ENCODE results near the gene S1PR1.

S1PR1 gene

DNA sequence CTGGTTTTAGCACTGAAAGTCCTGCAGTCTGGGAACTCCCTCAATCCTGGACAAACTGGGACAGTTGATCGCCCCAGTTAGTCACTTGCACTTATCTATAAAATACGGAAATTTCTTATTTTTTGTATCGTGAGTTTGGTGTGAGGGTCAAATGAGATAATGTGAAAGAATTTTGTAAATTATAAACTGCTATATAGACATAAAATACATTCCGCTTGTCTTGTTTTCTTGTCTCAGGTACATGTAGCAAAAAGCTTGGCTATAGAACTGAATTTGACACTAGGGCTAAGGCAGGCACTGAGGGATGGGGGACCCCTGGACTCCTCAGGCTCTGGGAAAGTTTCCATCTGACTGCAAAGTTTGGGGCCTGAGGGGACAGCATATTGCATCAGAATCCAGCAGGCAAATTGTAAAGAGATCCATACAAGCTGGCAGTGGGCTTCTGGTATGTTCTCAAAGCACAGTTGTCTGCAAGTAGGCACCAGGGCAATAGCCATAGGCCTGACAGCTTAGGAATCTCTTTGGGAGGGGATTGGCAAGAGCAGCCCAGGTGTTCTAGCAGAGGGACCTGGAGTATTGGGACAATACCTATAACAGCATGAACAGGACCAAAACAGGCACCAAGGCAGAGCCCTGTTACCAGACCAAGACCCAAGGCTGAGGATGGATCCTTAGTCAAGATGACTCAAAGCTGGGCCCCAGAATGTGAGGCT lies 44.3 kb downstream of the S1PR1 start:
- DNase-seq, result no peak

DNA sequence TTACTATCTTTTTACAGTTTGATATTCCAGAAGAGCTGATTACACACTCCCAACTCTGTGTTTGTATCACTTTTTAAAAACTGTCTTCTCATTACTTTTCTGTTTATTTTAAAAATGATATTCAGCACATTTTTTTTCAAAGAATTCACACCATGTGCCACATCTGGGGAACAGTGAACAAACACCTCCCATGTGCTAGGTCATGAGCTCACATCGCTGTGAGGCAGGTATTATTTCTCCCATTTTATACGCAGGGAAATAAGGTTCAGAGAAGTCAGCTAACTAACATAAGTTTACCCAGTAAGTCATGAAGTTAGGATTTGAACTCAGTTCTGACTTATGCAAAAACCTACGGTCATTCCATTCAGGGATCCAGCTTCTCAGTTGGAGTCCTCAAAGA lies 44.9 kb downstream of the S1PR1 start:
- no peak for DNase-seq

DNA sequence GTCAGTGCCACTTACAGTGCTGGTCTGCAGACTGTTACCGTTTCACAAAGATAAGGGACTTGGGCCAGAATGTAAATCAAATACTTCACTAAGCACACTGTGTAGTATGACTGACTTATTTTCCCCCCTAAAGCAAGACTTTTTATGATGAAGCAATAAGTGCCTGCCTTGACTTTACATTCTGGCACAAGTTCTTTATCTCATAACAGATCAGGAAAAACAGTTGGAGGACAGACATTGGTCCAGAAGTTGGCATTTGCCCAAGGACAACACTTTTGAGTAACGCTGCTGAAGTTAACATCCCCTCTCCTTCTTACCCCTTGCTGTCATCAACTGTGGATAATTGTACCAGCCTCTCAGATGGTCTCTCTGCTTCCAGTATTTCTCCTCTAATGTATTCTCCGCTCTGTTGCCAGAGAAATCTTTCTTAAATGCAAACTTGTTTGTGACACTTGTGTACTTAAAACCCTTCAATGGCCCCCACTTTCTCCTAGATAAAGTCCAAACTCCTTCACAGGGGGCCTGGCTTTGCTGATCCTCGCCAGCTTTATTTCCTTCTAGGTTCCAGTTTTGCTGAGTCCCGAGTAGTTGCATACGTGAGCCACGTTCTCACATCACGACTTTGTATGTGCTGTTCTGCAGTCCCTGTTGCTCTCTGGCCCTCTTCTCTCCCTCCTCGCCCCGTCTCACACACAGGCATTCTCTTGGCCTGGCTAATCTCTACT lies 45.7 kb downstream of the S1PR1 start:
- DNase-seq, result no peak

DNA sequence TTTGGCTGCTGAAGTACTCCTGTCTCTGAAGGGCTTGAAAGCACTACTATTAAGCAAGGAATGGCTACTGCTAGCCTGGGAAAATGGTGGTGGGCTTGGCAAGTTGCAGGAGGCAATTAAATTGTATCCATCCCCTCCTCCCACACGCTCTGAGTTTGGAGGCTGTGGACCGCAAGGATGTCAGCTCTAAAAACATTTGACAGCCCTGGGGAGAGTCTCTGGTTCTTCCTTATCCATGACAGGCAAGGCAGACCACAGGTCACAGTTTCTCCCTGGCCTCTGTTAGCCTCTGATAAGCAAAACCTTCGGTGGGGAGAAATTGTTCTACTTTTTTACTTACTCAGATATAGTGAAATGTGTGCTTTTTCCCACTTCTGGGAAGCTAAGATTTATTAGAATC lies 46.6 kb downstream of the S1PR1 start:
- no peak for DNase-seq

DNA sequence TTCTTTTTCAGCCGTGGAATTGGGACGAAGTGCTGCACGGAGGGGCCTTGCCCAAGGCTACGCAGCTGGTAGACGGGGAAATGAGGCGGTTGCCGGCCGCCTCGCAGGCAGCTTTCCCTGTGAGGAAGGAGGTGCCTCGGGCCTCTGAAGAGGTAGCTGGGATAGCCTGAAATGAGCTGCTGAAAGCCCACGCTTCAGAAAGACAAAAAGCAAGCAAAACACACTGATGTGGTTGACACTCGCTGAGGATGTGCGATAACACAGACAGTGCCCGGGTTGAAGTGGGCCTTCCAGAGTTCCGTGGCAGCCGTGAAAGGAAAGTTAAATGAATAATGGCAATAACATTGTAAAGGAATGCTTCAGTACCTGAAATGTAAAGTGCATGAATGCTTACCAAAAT lies 47.2 kb downstream of the S1PR1 start:
- peak in 3 of 5 experiments; percentile 33 to 68 (median 64) for DNase-seq

GRCh38 chr1:101284622-101285218 lies 47.9 kb downstream of the S1PR1 start:
- no peak for DNase-seq

DNA sequence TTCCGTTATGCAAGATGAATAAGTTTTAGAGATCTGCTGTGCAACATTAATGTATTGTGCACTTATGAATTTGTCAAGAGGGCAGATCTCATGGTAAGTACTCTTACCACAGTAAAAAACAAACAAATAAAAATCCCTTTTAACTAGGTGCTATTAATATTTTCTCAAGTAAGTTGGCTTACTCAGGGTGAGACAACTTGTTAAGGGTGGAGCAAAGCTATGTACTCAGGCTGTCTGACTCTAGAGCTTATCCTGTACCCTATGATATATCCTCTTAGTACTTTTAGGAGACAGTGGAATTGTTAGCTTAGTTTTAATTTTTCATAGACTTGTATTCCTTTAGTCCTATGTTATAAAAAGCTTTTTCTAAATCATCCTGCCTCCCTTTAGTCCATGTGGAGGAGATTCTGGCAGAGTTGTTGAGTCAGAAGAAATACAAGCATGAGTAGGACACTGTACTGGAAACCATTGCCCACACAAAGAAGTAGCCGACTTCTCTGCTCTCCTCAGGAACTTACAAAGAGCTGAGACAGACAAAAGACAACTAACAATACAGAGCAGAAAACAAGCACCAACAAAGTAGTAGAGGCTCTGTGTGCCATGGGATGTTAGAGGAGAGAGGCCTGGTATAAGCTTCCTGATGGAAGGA lies 49.2 kb downstream of the S1PR1 start:
- DNase-seq, result peak in 1 of 5 experiments; percentile 30

- DNase-seq, result peak in 4 of 5 experiments; percentile 34 to 87 (median 57)
Observed at GRCh38 chr1:101288491-101288944, 51.7 kb downstream of the S1PR1 start.

GRCh38 chr1:101290119-101290921 lies 53.5 kb downstream of the S1PR1 start:
- no peak for DNase-seq

Measured in T-helper 2 cell (primary cell).